ENCODE results near the gene TET1. TPM values are rescaled to one million over a fixed set of nuclear protein-coding genes. Genes with fewer than 3 reads are reported as not detected.
"Not testable (repeated sequence)": the region's sequence is repeated elsewhere in the genome, so short reads cannot be mapped to it uniquely, and the experiment has no call there.

Gene TET1
- total RNA-seq, 1 experiment from 2014 or later = 53.4 TPM

- Histone ChIP-seq H3K27me3 (ENCODE audit: insufficient read depth, low read length) (no peaks in the 10 kb centered on the region), H3K4ac (ENCODE audit: low read depth, low read length) (no peak overlapping the region), H3K4me1 (ENCODE audit: insufficient read depth, low read length) (no peaks in the 10 kb centered on the region), H3K79me1 (ENCODE audit: insufficient read depth, low read depth, low read length, poor library complexity, severe bottlenecking) (no peaks in the 10 kb centered on the region), H3K18ac (ENCODE audit: insufficient read length, low read depth, low read length) (no peak overlapping the region), H3K14ac (ENCODE audit: insufficient read depth, low read length) (no peak overlapping the region), H3K56ac (ENCODE audit: insufficient read length, low read depth, low read length) (no peak overlapping the region), H3K9me3 (ENCODE audit: control insufficient read depth, low read depth, low read length) (no peaks in the 10 kb centered on the region), H4K8ac (replicated peaks; ENCODE audit: insufficient read length, low read depth, low read length) (no peak overlapping the region), H3K27ac (ENCODE audit: insufficient read length, low read depth, low read length) (no peak overlapping the region), H4K91ac (ENCODE audit: insufficient read length, low read depth, low read length) (no peak overlapping the region), H3T11ph (ENCODE audit: low read length) (no peak overlapping the region), H2BK15ac (ENCODE audit: low read depth, low read length) (no peak overlapping the region), H3K79me2 (ENCODE audit: insufficient read depth, low read length) (no peaks in the 10 kb centered on the region), H2AK5ac (ENCODE audit: insufficient read length, low read length) (no peak overlapping the region), H2AFZ (ENCODE audit: low read length) (no peak overlapping the region), H3K23me2 (ENCODE audit: insufficient read length, low read depth, low read length, poor library complexity, severe bottlenecking) (no peaks in the 10 kb centered on the region), H4K20me1 (ENCODE audit: control insufficient read depth, insufficient read depth, insufficient read length) (no peaks in the 10 kb centered on the region), H2BK120ac (ENCODE audit: low read depth, low read length, poor library complexity, severe bottlenecking) (no peak overlapping the region), H3K4me2 (ENCODE audit: insufficient read depth, insufficient read length, low read length) (no peak overlapping the region), H3K9ac (ENCODE audit: extremely low read depth, insufficient read length, low read length) (no peak overlapping the region), H2BK12ac (ENCODE audit: insufficient read length, low read depth, low read length) (no peak overlapping the region), H4K5ac (ENCODE audit: insufficient read length, low read depth, low read length) (no peak overlapping the region), H2BK20ac (ENCODE audit: low read depth, low read length, poor library complexity, severe bottlenecking) (no peak overlapping the region), H2BK5ac (ENCODE audit: insufficient read length, low read length) (no peak overlapping the region), H3K23ac (ENCODE audit: insufficient read length, low read depth, low read length) (no peak overlapping the region)
- Mint-ChIP-seq H3K27me3 (ENCODE audit: low read depth) (no peaks in the 10 kb centered on the region), H3K36me3 (ENCODE audit: insufficient read depth in 1 of 3, low read depth in 3 of 3) (no peaks in the 10 kb centered on the region), H3K9me3 (no peaks in the 10 kb centered on the region), H3K27ac (no peak overlapping the region), H3K4me3 (no peak overlapping the region), H3K4me1 (no peaks in the 10 kb centered on the region)
- TF ChIP-seq CTCF (conservative IDR thresholded peaks at IDR 0.05) = no peak
- no peak for DNase-seq
- no CpG with 5 or more reads among the region's 1 CpG for WGBS (ENCODE audit: extremely low coverage, insufficient read length, low lambda C conversion rate)
Observed at GRCh38 chr10:68705548-68705947, 145.4 kb downstream of the TET1 start.

GRCh38 chr10:68708987-68709386 is 148.8 kb downstream of the TET1 start:
- not testable (repeated sequence) for H2BK120ac ChIP-seq (ENCODE audit: low read depth, low read length, poor library complexity, severe bottlenecking); H3K9ac ChIP-seq (ENCODE audit: extremely low read depth, insufficient read length, low read length); H3K23me2 ChIP-seq (ENCODE audit: insufficient read length, low read depth, low read length, poor library complexity, severe bottlenecking); H3K9me3 ChIP-seq (ENCODE audit: control insufficient read depth, low read depth, low read length); H3K4me3 Mint-ChIP-seq; H3K4me2 ChIP-seq (ENCODE audit: insufficient read depth, insufficient read length, low read length); H3K14ac ChIP-seq (ENCODE audit: insufficient read depth, low read length); H3K27me3 ChIP-seq (ENCODE audit: insufficient read depth, low read length); H2BK12ac ChIP-seq (ENCODE audit: insufficient read length, low read depth, low read length); H3K9me3 Mint-ChIP-seq; H3K23ac ChIP-seq (ENCODE audit: insufficient read length, low read depth, low read length); H2AFZ ChIP-seq (ENCODE audit: low read length); H4K20me1 ChIP-seq (ENCODE audit: control insufficient read depth, insufficient read depth, insufficient read length); H3K27ac Mint-ChIP-seq; H3K4me1 Mint-ChIP-seq; H3K36me3 Mint-ChIP-seq (ENCODE audit: insufficient read depth in 1 of 3, low read depth in 3 of 3); H3K79me1 ChIP-seq (ENCODE audit: insufficient read depth, low read depth, low read length, poor library complexity, severe bottlenecking); H3K4ac ChIP-seq (ENCODE audit: low read depth, low read length); H2BK20ac ChIP-seq (ENCODE audit: low read depth, low read length, poor library complexity, severe bottlenecking); H4K5ac ChIP-seq (ENCODE audit: insufficient read length, low read depth, low read length); H3K27ac ChIP-seq (ENCODE audit: insufficient read length, low read depth, low read length); H2BK15ac ChIP-seq (ENCODE audit: low read depth, low read length); H2BK5ac ChIP-seq (ENCODE audit: insufficient read length, low read length); H3K18ac ChIP-seq (ENCODE audit: insufficient read length, low read depth, low read length); H3T11ph ChIP-seq (ENCODE audit: low read length); H4K8ac ChIP-seq (replicated peaks; ENCODE audit: insufficient read length, low read depth, low read length); H3K79me2 ChIP-seq (ENCODE audit: insufficient read depth, low read length); DNase-seq; H3K4me1 ChIP-seq (ENCODE audit: insufficient read depth, low read length); H2AK5ac ChIP-seq (ENCODE audit: insufficient read length, low read length); H3K27me3 Mint-ChIP-seq (ENCODE audit: low read depth); H3K56ac ChIP-seq (ENCODE audit: insufficient read length, low read depth, low read length); H4K91ac ChIP-seq (ENCODE audit: insufficient read length, low read depth, low read length)
- no CpG with 5 or more reads among the region's 5 CpGs for WGBS (ENCODE audit: extremely low coverage, insufficient read length, low lambda C conversion rate)
